ENCODE results near the gene DAGLB.

GRCh38 chr7:6384327-6384726 lies 63.4 kb downstream of the DAGLB start:
- TF ChIP-seq CTCF (optimal IDR thresholded peaks at IDR 0.05 in 1 of 3, IDR thresholded peaks at IDR 0.05 in 1 of 3, conservative IDR thresholded peaks at IDR 0.05 in 1 of 3; ENCODE audit: extremely low read depth in 1 of 3, insufficient read depth in 2 of 3, low read length in 3 of 3) (no peak), EZH2 (IDR thresholded peaks at IDR 0.05; ENCODE audit: low read length) (no peak)
